Measurements from ENCODE around the gene MYH11. TPM values are rescaled to one million over a fixed set of nuclear protein-coding genes. Genes with fewer than 3 reads are reported as not detected.
"Not testable (repeated sequence)": the region's sequence is repeated elsewhere in the genome, so short reads cannot be mapped to it uniquely, and the experiment has no call there.

Gene MYH11
- total RNA-seq, 4 donors from 2014 or later: 19.5 to 63.2 (median 24.6) TPM

DNA sequence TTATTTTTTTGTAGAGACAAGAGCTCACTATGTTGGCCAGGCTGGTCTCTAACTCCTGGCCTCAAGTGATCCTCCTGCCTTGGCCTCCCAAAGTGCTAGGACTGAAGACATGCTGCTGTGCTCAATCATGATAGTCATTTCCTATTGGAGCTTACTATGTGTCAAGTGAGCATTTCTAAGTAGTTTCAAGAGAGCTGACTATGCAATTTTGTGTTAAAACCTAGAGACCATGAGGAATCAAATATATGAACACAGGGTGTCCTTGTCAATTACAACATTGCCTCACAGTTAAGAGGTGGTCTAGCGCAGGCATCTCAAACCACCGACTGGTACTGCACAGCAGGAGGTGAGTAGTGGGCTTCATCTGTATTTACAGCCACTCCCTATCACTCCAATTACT, 37.8 kb downstream of the MYH11 start:
- H3K27me3 ChIP-seq: no peaks in the 10 kb centered on the region
- intact Hi-C loops (cut with DNase I): no loop called here
- no peak for DNase-seq

GRCh38 chr16:15817446-15817845, 39.4 kb downstream of the MYH11 start:
- WGBS, 2 donors: 84 to 86% methylated on average over 2 of the region's 2 CpGs

More for the DNA sequence above, 37.8 kb downstream of the MYH11 start:
- Histone ChIP-seq H3K9me3 (no peaks in the 10 kb centered on the region), H3K36me3 (no peaks in the 10 kb centered on the region), H3K4me1 (no peaks in the 10 kb centered on the region), H3K4me3 (replicated peaks in 1 of 3) (no peak overlapping the region), H3K27ac (no peak overlapping the region)
- WGBS, 2 donors: 88 to 100% methylated on average over 2 of the region's 2 CpGs
- TF ChIP-seq POLR2A (IDR thresholded peaks at IDR 0.05) (no peak), CTCF (IDR thresholded peaks at IDR 0.05) (no peak)

DNA sequence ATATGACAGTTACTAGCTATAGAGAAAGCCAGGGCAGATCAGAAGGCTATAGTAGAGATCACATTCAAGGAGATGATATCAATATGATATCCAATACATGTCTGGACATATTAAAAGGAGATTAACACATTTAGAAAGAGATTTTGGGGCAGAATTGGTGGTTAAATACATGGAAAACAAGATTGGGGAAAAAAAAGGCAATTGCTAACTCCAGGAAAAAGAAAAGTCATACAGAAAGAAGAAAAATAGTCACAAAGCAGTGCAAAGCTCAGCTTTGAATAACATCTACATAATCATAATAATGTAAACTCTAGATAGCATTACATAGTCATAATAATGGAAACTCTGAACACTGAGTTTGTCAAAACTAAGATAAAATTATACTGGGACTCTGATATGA, 40.6 kb downstream of the MYH11 start:
- H3K36me3 ChIP-seq: no peaks in the 10 kb centered on the region
- H3K27ac ChIP-seq: no peak overlapping the region
- H3K9me3 ChIP-seq: no peaks in the 10 kb centered on the region
- intact Hi-C loops (cut with DNase I): no loop called here
- TF ChIP-seq CTCF (IDR thresholded peaks at IDR 0.05) (no peak), POLR2A (IDR thresholded peaks at IDR 0.05) (no peak)
- DNase-seq: no peak
- no peak overlapping the region for H3K4me3 ChIP-seq (replicated peaks in 1 of 3)
- H3K27me3 ChIP-seq: no peaks in the 10 kb centered on the region
- peaks cover 0 to 4% of the 10 kb centered on the region in 2 donors for H3K4me1 ChIP-seq

More at GRCh38 chr16:15817446-15817845, 39.4 kb downstream of the MYH11 start:
- no peaks in the 10 kb centered on the region for H3K9me3 ChIP-seq
- H3K4me1 ChIP-seq: no peaks in the 10 kb centered on the region
- H3K4me3 ChIP-seq (replicated peaks in 1 of 3): no peak overlapping the region
- TF ChIP-seq POLR2A (IDR thresholded peaks at IDR 0.05): no peak
- TF ChIP-seq CTCF (IDR thresholded peaks at IDR 0.05): no peak
- intact Hi-C loops (cut with DNase I): no loop called here
- no peak for DNase-seq
- no peak overlapping the region for H3K27ac ChIP-seq
- H3K27me3 ChIP-seq: no peaks in the 10 kb centered on the region
- H3K36me3 ChIP-seq: no peaks in the 10 kb centered on the region

- DNase-seq; H3K36me3 ChIP-seq; H3K27me3 ChIP-seq; H3K4me3 ChIP-seq (replicated peaks in 1 of 3); intact Hi-C loops (cut with DNase I); H3K4me1 ChIP-seq; H3K27ac ChIP-seq; H3K9me3 ChIP-seq: not testable (repeated sequence)
- 39 to 46% methylated on average over 3 of the region's 3 CpGs for WGBS, 2 donors
Measured at GRCh38 chr16:15812401-15812750, 44.5 kb downstream of the MYH11 start.

- no peak for DNase-seq
- Histone ChIP-seq H3K9me3 (no peaks in the 10 kb centered on the region), H3K4me1 (peaks cover 0 to 4% of the 10 kb centered on the region in 2 donors), H3K36me3 (no peaks in the 10 kb centered on the region), H3K4me3 (replicated peaks in 1 of 3) (no peak overlapping the region), H3K27me3 (no peaks in the 10 kb centered on the region), H3K27ac (no peak overlapping the region)
- WGBS, 2 donors: 21 to 23% methylated on average over 13 of the region's 13 CpGs
- TF ChIP-seq CTCF (IDR thresholded peaks at IDR 0.05) (no peak), POLR2A (IDR thresholded peaks at IDR 0.05) (no peak)
- intact Hi-C loops (cut with DNase I): no loop called here
Measured at GRCh38 chr16:15811481-15812400, 45.1 kb downstream of the MYH11 start.

All from thyroid gland (tissue), 4 donors.